Gastrocnemius medialis (tissue), 4 donors: ENCODE results near the gene GSG1L2. TPM values are rescaled to one million over a fixed set of nuclear protein-coding genes. Genes with fewer than 3 reads are reported as not detected.
A peak's percentile ranks its signal among the peaks of the same experiment; 100 is the strongest.

Source experiments
- ATAC-seq, 2 donors: fragments of 150-250 bp; one replicate each; pipeline ENCODE4 v1.9.1; 2016
- DNase-seq, 2 donors: peaks; one replicate each; pipeline ENCODE4 v3.0.0-alpha.2; 2019
- H3K27ac ChIP-seq, 4 donors: fragments of 200-600 bp; sonication (generic); 1 replicate in 1 of 4; 2 replicates in 3 of 4; pipeline ENCODE4 v1.5.1; 2016 to 2018; ENCODE audit warnings: mild to moderate bottlenecking in 2 of 4, moderate library complexity in 1 of 4
- H3K27me3 ChIP-seq, 3 donors: fragments of 200-600 bp; sonication (generic) in 2 of 3; 1 replicate in 1 of 3; 2 replicates in 2 of 3; pipeline versions ENCODE4 v1.5.1 to v1.6.0; 2016 to 2019; ENCODE audit warnings: mild to moderate bottlenecking in 1 of 3, moderate library complexity in 1 of 3
- H3K36me3 ChIP-seq, 2 donors: fragments of 200-600 bp; sonication (generic) in 1 of 2; one replicate each; pipeline ENCODE4 v1.5.1; 2017 to 2018
- H3K4me1 ChIP-seq, 2 donors: fragments of 200-600 bp; sonication (generic) in 1 of 2; one replicate each; pipeline ENCODE4 v1.5.1; 2016 to 2017; ENCODE audit warnings: mild to moderate bottlenecking in 2 of 2
- H3K4me3 ChIP-seq, 4 donors: fragments of 200-600 bp; sonication (generic) in 3 of 4; 1 replicate in 1 of 4; 2 replicates in 3 of 4; pipeline ENCODE4 v1.5.1; 2016 to 2019; ENCODE audit warnings: mild to moderate bottlenecking in 2 of 4
- H3K9me3 ChIP-seq, 3 donors: fragments of 200-600 bp; sonication (generic) in 2 of 3; 1 replicate in 1 of 3; 2 replicates in 2 of 3; pipeline ENCODE4 v1.5.1; 2016 to 2019
- POLR2A ChIP-seq, 2 donors: fragments of 450-650 bp; IDR thresholded peaks; one replicate each; pipeline ENCODE4 v1.6.1; 2017; ENCODE audit warnings: antibody characterized with exemption in 2 of 2, mild to moderate bottlenecking in 2 of 2, moderate library complexity in 2 of 2
- in situ Hi-C, 4 donors: fragments of 200-750 bp; cut with MboI; loops; one replicate each; pipeline versions ENCODE4 v1.15.0 to v1.8.0; 2017; ENCODE audit warnings: low sequenced_read_pairs in 4 of 4
- intact Hi-C: fragments of 100-400 bp; cut with DNase I; formaldehyde crosslinking; loops from one replicate; pipeline ENCODE4 v1.15.1; 2023; ENCODE audit warnings: low total_unique reads
- total RNA-seq, 4 donors: library from RNA; depleted of rRNA; stranded (reverse); fragments of >200 nt; gene quantifications; one replicate each; pipeline versions ENCODE4 v1.1.0 to v1.2.3, GENCODE V29; 2016
- TF ChIP-seq, protein P1 (sequence below), 5 experiments: fragments of 450-650 bp in 3 of 5; fragments of 200-600 bp in 2 of 5; sonication (generic) in 2 of 5; IDR thresholded peaks in 4 of 5; conservative IDR thresholded peaks in 1 of 5; 1 replicate in 4 of 5; 2 replicates in 1 of 5; pipeline ENCODE4 v1.5.1; 2016 to 2019; ENCODE audit warnings: antibody characterized with exemption in 5 of 5, mild to moderate bottlenecking in 3 of 5, moderate library complexity in 3 of 5

GSG1L2 gene
- total RNA-seq, 4 donors from 2014 or later: not detected

DNA sequence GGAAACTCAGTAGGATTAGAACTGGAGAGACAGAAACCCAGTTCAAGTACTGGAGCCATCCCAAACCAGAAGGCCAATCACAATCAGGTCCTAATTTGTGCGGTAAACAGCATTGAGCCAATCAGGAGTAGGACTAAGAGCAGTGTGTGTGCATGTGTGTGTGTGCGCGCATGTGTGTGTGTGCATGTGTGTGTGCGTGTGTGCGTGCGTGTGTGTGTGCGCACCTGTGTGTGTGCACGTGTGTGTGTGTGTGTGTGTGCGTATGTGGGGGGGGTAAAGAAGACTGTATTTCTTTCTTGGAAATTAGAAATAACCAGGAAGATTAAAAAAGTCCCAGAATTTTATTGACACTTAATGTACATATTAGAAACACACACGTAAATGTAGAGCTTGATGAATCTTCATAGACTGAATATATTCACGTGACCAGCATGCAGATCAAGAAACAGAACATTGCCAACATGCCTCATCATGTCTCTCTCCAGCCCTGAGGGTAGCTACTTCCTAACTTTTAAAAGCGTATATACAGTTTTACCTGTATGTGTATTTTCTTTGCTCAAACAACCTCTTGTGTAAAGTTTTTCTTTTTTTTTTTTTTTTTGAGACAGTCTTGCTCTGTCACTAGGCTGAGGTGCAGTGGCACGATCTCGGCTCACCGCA lies 29.6 kb downstream of the GSG1L2 start:
- ATAC-seq: no peak
- H3K4me1 ChIP-seq: peaks cover 29 to 35% of the 10 kb centered on the region in 2 donors
- TF ChIP-seq, protein P1, sequence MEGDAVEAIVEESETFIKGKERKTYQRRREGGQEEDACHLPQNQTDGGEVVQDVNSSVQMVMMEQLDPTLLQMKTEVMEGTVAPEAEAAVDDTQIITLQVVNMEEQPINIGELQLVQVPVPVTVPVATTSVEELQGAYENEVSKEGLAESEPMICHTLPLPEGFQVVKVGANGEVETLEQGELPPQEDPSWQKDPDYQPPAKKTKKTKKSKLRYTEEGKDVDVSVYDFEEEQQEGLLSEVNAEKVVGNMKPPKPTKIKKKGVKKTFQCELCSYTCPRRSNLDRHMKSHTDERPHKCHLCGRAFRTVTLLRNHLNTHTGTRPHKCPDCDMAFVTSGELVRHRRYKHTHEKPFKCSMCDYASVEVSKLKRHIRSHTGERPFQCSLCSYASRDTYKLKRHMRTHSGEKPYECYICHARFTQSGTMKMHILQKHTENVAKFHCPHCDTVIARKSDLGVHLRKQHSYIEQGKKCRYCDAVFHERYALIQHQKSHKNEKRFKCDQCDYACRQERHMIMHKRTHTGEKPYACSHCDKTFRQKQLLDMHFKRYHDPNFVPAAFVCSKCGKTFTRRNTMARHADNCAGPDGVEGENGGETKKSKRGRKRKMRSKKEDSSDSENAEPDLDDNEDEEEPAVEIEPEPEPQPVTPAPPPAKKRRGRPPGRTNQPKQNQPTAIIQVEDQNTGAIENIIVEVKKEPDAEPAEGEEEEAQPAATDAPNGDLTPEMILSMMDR (IDR thresholded peaks at IDR 0.05 in 4 of 5, conservative IDR thresholded peaks at IDR 0.05 in 1 of 5): no peak
- no peak for TF ChIP-seq POLR2A (IDR thresholded peaks at IDR 0.05)
- in situ Hi-C loops: no loop called here
- no peaks in the 10 kb centered on the region for H3K36me3 ChIP-seq
- H3K4me3 ChIP-seq: no peak overlapping the region
- no peak for DNase-seq
- no peaks in the 10 kb centered on the region for H3K27me3 ChIP-seq
- intact Hi-C loops: loop anchor here (5.0 kb wide), 1 partner anchor 50 kb away; no protein-coding TSS in a partner anchor
- no peaks in the 10 kb centered on the region for H3K9me3 ChIP-seq
- H3K27ac ChIP-seq: peak overlapping the region; percentile 80 to 90 (median 89)

DNA sequence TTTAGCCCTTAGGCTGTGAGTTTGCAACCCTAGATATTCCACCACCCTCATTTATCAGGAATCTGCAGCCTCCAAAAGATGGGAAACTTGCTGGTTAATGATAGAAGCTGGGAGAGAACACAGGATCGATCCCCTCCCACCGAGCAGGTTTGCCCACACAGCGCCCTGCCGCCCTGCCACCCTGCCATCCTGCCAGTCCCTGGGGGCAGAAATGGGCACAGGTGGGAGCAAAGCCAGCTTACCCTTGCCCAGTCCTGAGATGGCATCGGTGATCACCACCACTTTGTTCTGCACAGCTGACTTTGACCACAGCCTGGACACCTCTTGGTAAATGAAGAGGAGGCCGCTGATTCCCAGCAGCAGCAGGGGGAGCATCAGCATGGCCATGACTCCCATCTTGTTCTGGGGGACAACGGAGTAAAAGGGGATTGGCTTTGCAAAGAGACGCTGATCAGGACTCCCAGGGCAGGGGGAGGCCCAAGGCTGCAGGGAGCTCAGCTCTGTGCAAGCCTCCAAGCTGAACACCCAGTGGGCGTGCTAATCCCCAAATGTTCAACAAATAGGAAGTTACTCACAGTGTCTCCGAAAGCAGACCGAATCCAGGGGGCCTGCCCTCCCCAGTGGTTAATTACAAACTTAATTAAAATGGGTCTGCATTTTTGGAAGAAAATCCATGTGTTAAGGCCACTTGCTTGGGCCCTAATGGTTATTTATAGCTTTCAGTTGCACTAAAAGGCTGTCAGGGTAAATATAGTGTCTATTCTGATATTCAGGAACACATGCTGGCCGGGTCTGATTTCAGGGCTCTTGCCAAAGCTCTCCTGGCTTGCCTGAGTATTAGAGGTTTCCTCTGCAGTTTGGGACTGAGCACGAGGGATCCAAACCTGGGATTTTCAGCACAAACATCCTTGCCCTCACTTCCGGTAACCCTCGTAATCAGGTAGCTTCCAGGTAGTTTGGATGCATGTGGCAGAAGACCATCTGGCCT lies 30.7 kb downstream of the GSG1L2 start, which contains the start of gene DHRS7C:
Gene DHRS7C (minus strand): TSS at position 704 of the 988 bp plus-strand sequence. CDS start 308 bp downstream, at position 396.
- no peaks in the 10 kb centered on the region for H3K36me3 ChIP-seq
- peak within 1 kb of the TSS; percentile 2 to 40 (median 20) for H3K4me3 ChIP-seq
- peak; percentile 96 to 97 for ATAC-seq
- H3K27me3 ChIP-seq: no peaks in the 10 kb centered on the region
- DNase-seq: peak; percentile 68 to 83
- TF ChIP-seq, protein P1 (IDR thresholded peaks at IDR 0.05 in 4 of 5, conservative IDR thresholded peaks at IDR 0.05 in 1 of 5): no peak
- peak; percentile 14 to 16 for TF ChIP-seq POLR2A (IDR thresholded peaks at IDR 0.05)
- intact Hi-C loops: loop anchor here (5.0 kb wide), 1 partner anchor 51 kb away; no protein-coding TSS in a partner anchor
- peaks cover 29 to 35% of the 10 kb centered on the region in 2 donors for H3K4me1 ChIP-seq
- in situ Hi-C loops: no loop called here
- H3K9me3 ChIP-seq: no peaks in the 10 kb centered on the region
- peak within 1 kb of the TSS; percentile 80 to 90 (median 89) for H3K27ac ChIP-seq

DNA sequence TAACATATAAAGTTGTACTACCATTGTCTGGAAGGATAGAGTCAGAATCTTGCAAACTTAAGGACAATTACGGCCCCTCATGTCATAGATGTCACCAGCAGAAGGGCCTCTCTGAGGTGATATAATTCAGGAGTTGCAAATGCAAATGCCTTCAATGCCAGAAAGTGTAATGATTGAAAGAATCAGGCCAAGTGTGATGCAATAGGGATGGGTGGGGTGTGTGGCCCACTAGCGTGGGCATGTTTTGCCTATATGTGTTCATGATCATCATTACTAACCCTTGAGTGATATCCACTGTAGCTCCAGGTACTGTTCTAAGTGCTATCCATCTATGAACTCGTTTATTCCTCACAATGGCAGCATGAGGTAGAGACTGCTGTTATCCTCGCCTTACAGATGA lies 31.6 kb downstream of the GSG1L2 start:
- Histone ChIP-seq H3K4me3 (peak overlapping the region in 1 of 4 donors; percentile 38), H3K27me3 (no peaks in the 10 kb centered on the region), H3K36me3 (no peaks in the 10 kb centered on the region), H3K27ac (peak overlapping the region; percentile 80 to 90 (median 89)), H3K4me1 (peaks cover 29 to 35% of the 10 kb centered on the region in 2 donors), H3K9me3 (no peaks in the 10 kb centered on the region)
- intact Hi-C loops: loop anchor here (5.0 kb wide), 1 partner anchor 52 kb away; no protein-coding TSS in a partner anchor
- DNase-seq (no peak), ATAC-seq (no peak)
- TF ChIP-seq, protein P1 (IDR thresholded peaks at IDR 0.05 in 4 of 5, conservative IDR thresholded peaks at IDR 0.05 in 1 of 5): no peak
- no peak for TF ChIP-seq POLR2A (IDR thresholded peaks at IDR 0.05)
- in situ Hi-C loops: no loop called here

DNA sequence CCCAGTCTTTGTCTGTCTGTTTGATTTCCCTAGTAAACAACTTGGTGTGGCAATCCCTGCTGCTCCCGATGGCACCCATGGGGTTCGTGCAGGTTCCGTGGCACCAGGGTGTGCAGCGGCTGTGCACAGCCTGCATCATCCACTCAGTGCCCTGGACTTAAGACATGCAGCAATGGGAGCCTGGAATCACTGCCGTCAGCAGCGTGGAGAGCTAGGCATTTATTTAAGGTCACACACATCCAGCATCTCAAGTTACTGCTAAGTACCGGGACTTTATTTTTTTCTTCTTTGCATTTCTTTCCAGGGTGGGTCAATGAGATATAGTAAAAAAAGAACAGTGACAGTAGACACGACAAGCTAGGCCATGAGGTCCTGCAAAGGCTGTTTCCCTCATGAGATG lies 33.3 kb downstream of the GSG1L2 start:
- intact Hi-C loops: no loop called here
- peak in 1 of 2 donors; percentile 26 for DNase-seq
- ATAC-seq: peak; percentile 18 to 47
- Histone ChIP-seq H3K4me1 (peaks cover 32 to 39% of the 10 kb centered on the region in 2 donors), H3K27ac (peak overlapping the region; percentile 37 to 90 (median 89)), H3K36me3 (no peaks in the 10 kb centered on the region), H3K27me3 (no peaks in the 10 kb centered on the region), H3K9me3 (no peaks in the 10 kb centered on the region), H3K4me3 (peak overlapping the region in 2 of 4 donors; percentile 5 to 21)
- TF ChIP-seq POLR2A (IDR thresholded peaks at IDR 0.05): no peak
- TF ChIP-seq, protein P1 (IDR thresholded peaks at IDR 0.05 in 4 of 5, conservative IDR thresholded peaks at IDR 0.05 in 1 of 5): no peak
- in situ Hi-C loops: no loop called here
